Keratinocyte (primary cell): ENCODE results near the gene OTOGL. TPM values are rescaled to one million over a fixed set of nuclear protein-coding genes. Genes with fewer than 3 reads are reported as not detected.

Experiments
- DNase-seq: peaks from one replicate; pipeline ENCODE4 v3.0.0-alpha.2; 2011; ENCODE audit warnings: low read depth, missing footprints, low spot score
- FAIRE-seq: peaks from 2 replicates; lab custom pipeline; 2011; peaks lifted over from hg19 to GRCh38; lab: Jason Lieb, UNC
- H2AFZ ChIP-seq: 2 replicates; pipeline ENCODE4 v1.6.0; 2012; ENCODE audit warnings: low read length, control low read depth, inconsistent platforms; ENCODE audit not compliant: control insufficient read depth
- H3K27ac ChIP-seq: 2 replicates; pipeline ENCODE4 v1.5.1; 2011; ENCODE audit warnings: low read length; ENCODE audit not compliant: control insufficient read depth, insufficient read depth
- H3K27me3 ChIP-seq: 3 replicates; pipeline ENCODE4 v1.6.0; 2011; ENCODE audit warnings: low read length; ENCODE audit not compliant: control insufficient read depth, insufficient read depth; ENCODE audit errors: extremely low read depth
- H3K36me3 ChIP-seq, 2 experiments: 2 replicates in 1 of 2; 3 replicates in 1 of 2; pipeline ENCODE4 v1.5.1; 2011; ENCODE audit warnings: low read length in 2 of 2, mild to moderate bottlenecking in 1 of 2; ENCODE audit not compliant: control insufficient read depth in 2 of 2, insufficient read depth in 2 of 2; ENCODE audit errors: extremely low read depth in 1 of 2
- H3K4me1 ChIP-seq: 3 replicates; pipeline ENCODE4 v1.5.1; 2011; ENCODE audit warnings: low read length; ENCODE audit not compliant: control insufficient read depth, insufficient read depth; ENCODE audit errors: extremely low read depth
- H3K4me2 ChIP-seq: 3 replicates; pipeline ENCODE4 v1.6.0; 2011; ENCODE audit warnings: low read depth, low read length; ENCODE audit not compliant: control insufficient read depth, insufficient read depth; ENCODE audit errors: extremely low read depth
- H3K4me3 ChIP-seq, 3 experiments: fragments of 200-600 bp in 1 of 3; sonication (generic) in 1 of 3; 2 replicates in 2 of 3; 3 replicates in 1 of 3; pipeline ENCODE4 v1.5.1; 2011 to 2016; ENCODE audit warnings: low read length in 3 of 3, mild to moderate bottlenecking in 3 of 3, control low read depth in 2 of 3, inconsistent platforms in 1 of 3, low read depth in 1 of 3, mixed read lengths in 1 of 3, mixed run types in 1 of 3, moderate library complexity in 1 of 3; ENCODE audit not compliant: control insufficient read depth in 2 of 3, insufficient read depth in 2 of 3; ENCODE audit errors: extremely low read depth in 1 of 3
- H3K79me2 ChIP-seq: 2 replicates; pipeline ENCODE4 v1.6.0; 2012; ENCODE audit warnings: low read length; ENCODE audit not compliant: control insufficient read depth, insufficient read depth
- H3K9ac ChIP-seq: 3 replicates; pipeline ENCODE4 v1.6.0; 2011; ENCODE audit warnings: low read length; ENCODE audit not compliant: control insufficient read depth, insufficient read depth; ENCODE audit errors: extremely low read depth
- H3K9me1 ChIP-seq: 3 replicates; pipeline ENCODE4 v1.6.0; 2011; ENCODE audit warnings: low read length; ENCODE audit not compliant: control insufficient read depth, insufficient read depth; ENCODE audit errors: extremely low read depth
- H3K9me3 ChIP-seq: 2 replicates; pipeline ENCODE4 v1.5.1; 2012; ENCODE audit warnings: low read depth, low read length; ENCODE audit not compliant: control insufficient read depth
- H4K20me1 ChIP-seq: 3 replicates; pipeline ENCODE4 v1.6.0; 2011; ENCODE audit warnings: low read length; ENCODE audit not compliant: control insufficient read depth, insufficient read depth; ENCODE audit errors: extremely low read depth
- CTCF ChIP-seq, 3 experiments: IDR thresholded peaks in 1 of 3; conservative IDR thresholded peaks in 1 of 3; optimal IDR thresholded peaks in 1 of 3; 2 replicates in 2 of 3; 3 replicates in 1 of 3; pipeline versions ENCODE3 to v1.5.1; 2011; ENCODE audit warnings: low read length in 3 of 3, mild to moderate bottlenecking in 3 of 3, moderate library complexity in 2 of 3, control low read depth in 1 of 3, inconsistent platforms in 1 of 3; ENCODE audit not compliant: insufficient read depth in 2 of 3; ENCODE audit errors: extremely low read depth in 1 of 3
- EZH2 ChIP-seq: IDR thresholded peaks from one replicate; pipeline ENCODE4 v1.6.1; 2012; ENCODE audit warnings: inconsistent platforms, mild to moderate bottlenecking, low read length, moderate library complexity
- dilution Hi-C: fragments of 300-500 bp; cut with MboI; formaldehyde crosslinking; loops from one replicate; pipeline ENCODE4 v1.7.0; 2020; ENCODE audit warnings: low sequenced_read_pairs; ENCODE audit not compliant: extremely low pct_ligation_motif_present
- polyA plus RNA-seq, 5 experiments: library from polyadenylated mRNA; depleted of rRNA in 3 of 5; stranded (reverse) in 3 of 5; stranded (forward) in 1 of 5; unstranded in 1 of 5; fragments of >200 nt; gene quantifications; 1 replicate in 1 of 5; 2 replicates in 3 of 5; 3 replicates in 1 of 5; pipeline versions ENCODE4 v1.2.1 to v1.2.3, GENCODE V29; 2011 to 2012; ENCODE audit warnings: missing spikeins in 2 of 5, low read depth in 1 of 5, low replicate concordance in 1 of 5

The OTOGL gene
- polyA plus RNA-seq, 1 donor (not counting 4 experiments of a cell fraction or from before 2014, with no cell fraction given), result 0.08 TPM

GRCh38 chr12:80087486-80088213 is 11.7 kb upstream of the OTOGL start:
- Histone ChIP-seq H3K9ac (no peak overlapping the region), H3K4me1 (no peaks in the 10 kb centered on the region), H4K20me1 (no peaks in the 10 kb centered on the region), H3K79me2 (no peaks in the 10 kb centered on the region), H2AFZ (no peak overlapping the region), H3K9me3 (no peaks in the 10 kb centered on the region), H3K27ac (no peak overlapping the region), H3K27me3 (no peaks in the 10 kb centered on the region), H3K4me3 (no peak overlapping the region), H3K9me1 (no peaks in the 10 kb centered on the region), H3K36me3 (no peaks in the 10 kb centered on the region), H3K4me2 (no peak overlapping the region)
- dilution Hi-C loops, result no loop called here
- DNase-seq (no peak), FAIRE-seq (no peak)
- no peak for TF ChIP-seq EZH2
- TF ChIP-seq CTCF (optimal IDR thresholded peaks at IDR 0.05 in 1 of 3, IDR thresholded peaks at IDR 0.05 in 1 of 3, conservative IDR thresholded peaks at IDR 0.05 in 1 of 3; ENCODE audit: extremely low read depth in 1 of 3, insufficient read depth in 2 of 3, low read length in 3 of 3), result no peak

- Histone ChIP-seq H3K79me2 (no peaks in the 10 kb centered on the region), H3K9ac (no peak overlapping the region), H3K4me2 (peak overlapping the region; percentile 50), H3K9me1 (no peaks in the 10 kb centered on the region), H3K27ac (no peak overlapping the region), H3K27me3 (no peaks in the 10 kb centered on the region), H4K20me1 (no peaks in the 10 kb centered on the region), H3K9me3 (no peaks in the 10 kb centered on the region), H3K36me3 (no peaks in the 10 kb centered on the region), H3K4me1 (peaks cover 18% of the 10 kb centered on the region), H3K4me3 (peak overlapping the region in 1 of 3 experiments; percentile 34), H2AFZ (no peak overlapping the region)
- dilution Hi-C loops, result no loop called here
- FAIRE-seq, result peak; percentile 13
- DNase-seq, result no peak
- TF ChIP-seq CTCF (optimal IDR thresholded peaks at IDR 0.05 in 1 of 3, IDR thresholded peaks at IDR 0.05 in 1 of 3, conservative IDR thresholded peaks at IDR 0.05 in 1 of 3; ENCODE audit: extremely low read depth in 1 of 3, insufficient read depth in 2 of 3, low read length in 3 of 3) (no peak), EZH2 (no peak)
Measured at GRCh38 chr12:80100591-80100990, 1.3 kb downstream of the OTOGL start.
